IPS-11a (cell line): ENCODE results near the gene NR2F2.

Experiments used
- H3K4me3 ChIP-seq: one replicate; pipeline ENCODE4 v1.5.1; 2013; ENCODE audit warnings: low read depth, low read length, control low read depth

Gene NR2F2

GRCh38 chr15:96352604-96353405 is 22.3 kb downstream of the NR2F2 start:
- no peak overlapping the region for H3K4me3 ChIP-seq

- H3K4me3 ChIP-seq: no peak overlapping the region
Measured at GRCh38 chr15:96353416-96353929, 23.0 kb downstream of the NR2F2 start.

GRCh38 chr15:96353930-96354730 is 23.6 kb downstream of the NR2F2 start:
- no peak overlapping the region for H3K4me3 ChIP-seq

GRCh38 chr15:96354731-96355567 is 24.4 kb downstream of the NR2F2 start:
- H3K4me3 ChIP-seq: no peak overlapping the region

GRCh38 chr15:96355568-96356187 is 25.2 kb downstream of the NR2F2 start:
- no peak overlapping the region for H3K4me3 ChIP-seq

GRCh38 chr15:96356494-96357455 is 26.3 kb downstream of the NR2F2 start:
- H3K4me3 ChIP-seq: peak overlapping the region; percentile 6

GRCh38 chr15:96358001-96358801 is 27.7 kb downstream of the NR2F2 start:
- no peak overlapping the region for H3K4me3 ChIP-seq

- no peak overlapping the region for H3K4me3 ChIP-seq
Measured at GRCh38 chr15:96358821-96359615, 28.5 kb downstream of the NR2F2 start.

- no peak overlapping the region for H3K4me3 ChIP-seq
Measured at GRCh38 chr15:96359616-96360521, 29.4 kb downstream of the NR2F2 start.

- no peak overlapping the region for H3K4me3 ChIP-seq
Measured at GRCh38 chr15:96360581-96361308, 30.2 kb downstream of the NR2F2 start.

GRCh38 chr15:96361309-96362010 is 31.0 kb downstream of the NR2F2 start:
- no peak overlapping the region for H3K4me3 ChIP-seq

GRCh38 chr15:96362011-96362754 is 31.7 kb downstream of the NR2F2 start:
- H3K4me3 ChIP-seq: no peak overlapping the region

GRCh38 chr15:96362755-96363651 is 32.5 kb downstream of the NR2F2 start:
- no peak overlapping the region for H3K4me3 ChIP-seq

GRCh38 chr15:96363707-96364106 is 33.2 kb downstream of the NR2F2 start:
- H3K4me3 ChIP-seq: no peak overlapping the region
